Activated CD8-positive, alpha-beta memory T cell treated with anti-CD3 and anti-CD28 coated beads for 24 hours (primary cell): Measurements from ENCODE around the gene RUFY1.
"Not testable (repeated sequence)": the region's sequence is repeated elsewhere in the genome, so short reads cannot be mapped to it uniquely, and the experiment has no call there.

ENCODE experiments used
- DNase-seq: peaks from one replicate; pipeline ENCODE4 v3.0.0-alpha.2; 2020

The RUFY1 gene

GRCh38 chr5:179550511-179551342 lies at the start of gene RUFY1:
TSS of gene RUFY1 (plus strand) at chr5:179550554. CDS start at chr5:179550570, 16 bp downstream.
- DNase-seq: peak; percentile 94

- DNase-seq: not testable (repeated sequence)
These were observed 48.4 kb upstream of the RUFY1 start for GRCh38 chr5:179501997-179502396.

DNA sequence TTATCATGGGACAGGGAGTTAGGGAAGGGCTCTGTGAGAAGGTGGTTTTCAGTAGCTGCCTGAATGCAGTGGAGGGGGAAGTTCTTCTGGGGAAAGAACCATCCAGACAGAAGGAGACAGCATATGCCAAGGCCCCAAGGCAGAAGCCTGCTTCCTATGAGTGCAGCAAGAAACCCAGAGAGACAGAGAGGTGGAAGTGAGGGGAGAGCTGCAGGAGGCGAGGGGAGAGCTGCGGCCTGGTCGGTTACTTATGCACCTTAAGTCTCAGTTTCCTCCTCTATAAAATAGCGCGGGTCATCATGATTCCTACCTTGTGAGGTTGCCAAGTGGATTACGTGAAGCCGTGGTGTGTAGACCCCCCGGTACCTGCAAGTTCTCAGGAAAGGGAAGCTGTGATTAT lies 47.9 kb upstream of the RUFY1 start:
- not testable (repeated sequence) for DNase-seq

DNA sequence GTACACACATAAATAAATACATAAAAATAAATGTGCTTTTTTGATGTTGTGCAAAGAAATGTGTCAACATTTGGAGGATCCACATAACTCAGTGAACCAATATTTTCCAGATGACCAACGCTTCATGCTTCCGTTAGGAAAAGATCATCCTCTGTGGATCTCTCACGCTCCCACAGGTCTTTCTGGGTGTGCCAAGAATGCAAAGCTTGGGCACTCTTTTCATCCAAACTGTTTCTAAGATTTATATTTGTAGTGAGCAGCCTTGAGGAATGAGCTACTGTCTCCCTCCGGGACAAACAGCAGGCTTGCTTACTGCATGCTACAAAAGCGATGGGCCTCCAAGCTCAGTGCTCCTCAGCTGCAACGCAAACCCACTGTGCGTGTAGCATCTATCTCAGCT lies 46.2 kb upstream of the RUFY1 start:
- DNase-seq: no peak

GRCh38 chr5:179504600-179505396 lies 45.6 kb upstream of the RUFY1 start:
- no peak for DNase-seq

DNA sequence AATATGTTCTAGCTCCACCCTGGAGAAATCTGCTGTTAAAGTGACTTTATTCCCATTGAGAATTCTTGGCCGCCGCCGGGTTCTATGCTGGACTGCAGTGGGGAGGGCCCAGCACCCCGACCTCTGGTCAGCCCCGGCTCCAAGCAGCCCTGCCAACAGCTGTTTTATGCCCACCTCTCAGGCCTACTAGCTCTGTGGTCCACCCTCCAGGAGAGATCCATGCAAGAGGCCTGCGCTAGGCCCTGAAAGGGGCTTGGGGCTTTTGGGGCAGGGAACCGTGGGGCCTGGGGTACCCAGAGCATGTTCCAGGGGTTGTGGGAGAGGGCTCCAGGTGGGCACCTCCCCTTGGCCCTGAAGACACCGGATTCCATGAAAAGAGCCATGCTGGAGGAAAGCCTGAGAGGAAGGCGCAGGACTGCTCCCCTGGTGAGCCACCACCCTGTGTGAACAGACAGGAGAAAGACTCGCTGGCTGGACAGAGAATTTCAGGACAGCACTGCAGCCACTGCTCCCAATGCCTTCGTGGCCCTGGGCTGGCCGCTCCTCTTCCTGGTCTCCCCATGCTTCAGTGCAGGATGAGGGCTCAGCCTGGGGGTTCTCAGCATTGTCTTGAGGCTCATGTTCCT lies 44.6 kb upstream of the RUFY1 start:
- no peak for DNase-seq

DNA sequence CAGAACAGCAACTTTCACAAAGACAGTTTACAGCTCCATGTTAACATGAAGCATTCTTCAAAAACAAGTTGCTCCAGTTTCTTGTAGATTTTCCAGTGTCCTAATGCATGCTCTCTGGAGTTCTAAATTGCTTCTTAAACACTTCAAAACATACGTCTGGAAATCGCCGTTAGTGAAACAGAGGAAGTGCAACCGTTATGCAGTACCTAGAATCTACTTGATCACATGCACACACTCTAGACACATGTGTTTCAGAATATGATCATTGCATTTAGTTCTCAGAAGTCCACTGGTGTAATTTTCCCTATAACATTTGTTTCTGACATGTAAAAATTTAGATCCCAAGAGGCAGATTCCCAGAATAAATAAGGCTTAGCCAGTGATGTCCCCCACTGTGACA lies 41.1 kb upstream of the RUFY1 start:
- no peak for DNase-seq

DNA sequence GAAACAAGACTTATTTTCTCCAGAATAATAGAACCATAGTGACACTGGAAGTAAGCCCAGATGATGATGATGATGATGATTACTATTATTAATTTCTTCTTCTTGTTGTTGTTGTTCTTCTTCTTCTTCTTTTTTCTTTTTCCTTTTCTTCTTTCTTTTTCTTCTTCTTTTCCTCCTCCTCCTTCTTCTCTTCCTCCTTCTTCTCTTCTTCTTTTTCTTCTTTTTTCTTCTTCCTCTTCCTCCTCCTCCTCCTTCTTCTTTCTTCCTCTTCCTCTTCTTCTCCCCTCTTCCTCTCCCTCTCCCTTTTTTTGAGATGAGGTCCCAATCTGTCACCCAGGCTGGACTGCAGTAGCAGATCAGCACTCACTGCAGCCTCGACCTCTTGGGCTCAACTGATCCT lies 40.5 kb upstream of the RUFY1 start:
- DNase-seq: no peak

- DNase-seq: no peak
These were observed 37.8 kb upstream of the RUFY1 start for GRCh38 chr5:179512452-179513000.

DNA sequence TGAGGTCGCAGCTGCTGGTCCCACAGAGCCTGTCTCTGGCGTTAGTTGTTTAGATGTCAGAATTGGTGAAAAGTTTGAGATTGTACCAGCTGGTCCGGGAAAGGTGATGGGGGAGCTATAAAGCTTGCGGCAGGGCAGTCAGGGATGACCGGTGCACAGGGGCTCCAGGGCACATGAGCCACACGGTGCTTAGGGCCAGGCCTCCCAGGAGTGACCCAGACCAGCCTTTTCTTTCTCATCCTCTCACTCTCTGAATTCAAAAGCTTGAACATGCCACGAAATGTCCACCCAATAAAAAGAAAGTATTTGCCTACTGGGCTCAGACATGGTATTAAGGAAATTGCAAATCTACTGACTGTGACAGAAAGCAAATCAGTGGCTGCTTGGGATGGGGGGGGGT lies 34.9 kb upstream of the RUFY1 start:
- not testable (repeated sequence) for DNase-seq

DNA sequence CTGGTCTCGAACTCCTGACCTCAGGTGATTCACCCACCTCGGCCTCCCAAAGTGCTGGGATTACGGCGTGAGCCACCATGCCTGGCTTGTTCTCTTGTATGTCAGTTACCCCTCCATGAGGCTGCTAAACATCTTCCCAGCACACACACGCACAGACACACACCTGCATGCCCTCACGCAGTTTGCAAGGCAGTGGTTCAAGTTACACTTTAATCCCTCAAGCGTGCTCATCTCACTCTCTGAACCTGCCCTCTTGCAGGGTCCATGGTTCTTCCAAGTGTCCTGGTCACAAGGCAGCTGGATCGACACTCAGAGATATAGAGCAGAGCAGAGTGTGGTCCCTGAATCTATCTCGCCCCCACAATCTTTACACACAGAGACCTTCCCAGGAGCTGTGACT lies 34.1 kb upstream of the RUFY1 start:
- DNase-seq: no peak

DNA sequence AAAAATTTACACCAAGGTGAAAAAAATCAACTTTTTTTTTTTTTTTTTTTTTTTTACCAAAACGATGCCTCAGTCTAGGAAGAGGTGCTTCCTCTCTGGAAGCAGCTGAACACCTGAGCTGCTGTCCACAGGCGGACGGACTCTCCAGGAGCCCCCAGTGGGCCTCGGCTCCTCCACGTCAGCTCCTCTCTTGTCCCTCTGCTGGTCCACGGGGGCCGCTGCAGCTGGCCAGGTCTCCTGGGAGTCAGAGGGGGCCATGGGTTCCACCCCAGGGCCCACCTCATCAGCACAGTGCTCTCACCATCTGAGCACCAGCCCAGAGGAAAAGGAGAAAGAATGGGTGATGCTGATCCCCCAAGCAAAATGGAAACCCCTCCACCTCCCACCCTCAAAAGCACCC lies 32.6 kb upstream of the RUFY1 start:
- not testable (repeated sequence) for DNase-seq

DNA sequence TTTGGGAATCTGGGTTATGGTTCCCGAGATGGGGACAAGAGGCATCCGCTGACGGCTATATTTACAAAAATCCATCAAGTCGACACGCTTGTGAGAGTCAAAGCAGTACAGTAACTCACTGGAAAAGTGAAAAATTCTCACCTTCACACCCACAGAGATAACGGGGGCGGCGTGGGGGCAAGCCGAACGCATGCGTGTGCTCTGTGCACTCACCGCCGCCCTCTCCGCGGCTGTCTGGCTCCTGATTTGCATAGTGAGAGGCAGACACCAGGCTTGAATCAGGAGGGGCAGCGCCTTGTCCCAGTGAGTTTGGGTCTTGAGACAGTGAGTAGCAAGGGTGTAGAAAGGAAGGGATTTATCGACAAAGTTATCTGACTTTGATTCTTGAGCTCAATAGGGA lies 32.0 kb upstream of the RUFY1 start:
- DNase-seq: not testable (repeated sequence)

GRCh38 chr5:179519416-179520070 lies 30.8 kb upstream of the RUFY1 start:
- DNase-seq: not testable (repeated sequence)

GRCh38 chr5:179522107-179522506 lies 28.2 kb upstream of the RUFY1 start:
- DNase-seq: not testable (repeated sequence)

DNA sequence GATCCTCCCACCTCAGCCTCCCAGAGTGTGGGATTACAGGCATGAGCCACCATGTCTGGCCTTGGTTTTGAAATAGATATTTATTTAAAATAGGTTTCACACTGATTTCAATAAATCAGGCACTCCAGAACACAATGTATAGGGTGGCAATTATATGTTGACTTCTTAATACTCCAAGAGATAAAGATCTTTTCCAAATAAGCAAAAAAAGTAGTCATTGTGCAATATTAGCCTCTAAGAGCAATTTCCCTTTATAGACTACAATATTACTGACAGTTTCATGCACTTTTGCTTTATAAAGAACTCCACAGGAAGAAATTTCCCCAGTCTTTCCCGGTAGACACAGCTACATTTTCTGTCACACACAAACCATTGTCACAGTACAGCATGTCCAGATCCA lies 23.4 kb upstream of the RUFY1 start:
- DNase-seq: no peak

- DNase-seq: peak; percentile 88
These were observed 20.0 kb upstream of the RUFY1 start for GRCh38 chr5:179530069-179530998.

DNA sequence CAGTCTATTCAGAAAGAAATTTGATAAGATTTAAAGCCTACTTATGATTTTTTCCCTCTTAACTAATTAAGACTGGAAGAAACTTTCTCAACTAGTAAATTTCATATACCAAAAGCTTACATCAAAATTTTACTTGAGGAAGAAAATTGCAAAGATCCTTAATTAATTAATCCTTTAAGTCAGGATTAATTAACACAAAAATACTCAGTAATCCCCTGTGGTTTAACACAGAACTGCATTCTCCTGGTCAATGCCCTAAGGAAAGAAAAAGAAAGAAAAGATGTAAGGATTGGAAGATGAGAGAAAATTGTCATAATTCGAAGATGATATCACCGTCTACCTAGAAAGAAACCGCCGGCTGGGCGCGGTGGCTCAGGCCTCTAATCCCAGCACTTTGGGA lies 17.3 kb upstream of the RUFY1 start:
- DNase-seq: no peak

DNA sequence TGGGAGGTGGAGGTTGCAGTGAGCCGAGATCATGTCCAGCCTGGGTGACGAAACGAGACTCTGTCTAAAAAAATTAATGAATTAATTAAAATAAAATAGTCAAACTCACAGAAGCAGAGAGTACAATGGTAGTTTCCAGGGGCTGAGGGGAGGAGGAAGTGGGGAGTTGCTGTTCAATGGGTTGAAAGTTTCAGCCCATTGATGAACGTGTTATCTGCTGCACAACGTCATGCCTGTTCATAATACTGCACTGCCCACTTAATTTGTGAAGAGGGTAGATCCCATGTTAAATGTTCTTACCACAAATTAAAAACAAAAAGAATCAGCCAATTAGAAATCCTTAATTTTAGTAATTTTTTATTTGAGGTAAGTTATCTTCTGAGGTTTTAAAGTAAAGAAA lies 16.4 kb upstream of the RUFY1 start:
- no peak for DNase-seq

GRCh38 chr5:179534431-179534830 lies 15.9 kb upstream of the RUFY1 start:
- no peak for DNase-seq

DNA sequence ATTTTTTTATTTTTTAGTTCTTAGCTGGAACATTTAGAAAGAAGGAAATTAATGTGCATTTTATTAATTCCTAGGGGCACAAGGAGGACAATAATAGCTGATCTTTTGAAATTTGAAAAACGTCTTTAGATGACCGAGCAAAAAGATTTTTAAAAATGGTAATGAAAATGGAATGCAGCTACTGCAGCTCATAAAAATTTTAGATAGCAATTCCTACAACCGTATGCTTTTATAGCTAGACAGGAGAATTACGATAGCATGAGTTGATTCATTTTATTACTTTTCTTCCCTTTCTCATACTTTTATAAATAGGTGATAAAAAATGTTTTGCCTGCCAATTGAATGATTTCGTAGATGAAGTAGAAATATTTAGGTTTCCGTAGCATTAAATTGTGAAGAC lies 13.7 kb upstream of the RUFY1 start:
- DNase-seq: no peak

DNA sequence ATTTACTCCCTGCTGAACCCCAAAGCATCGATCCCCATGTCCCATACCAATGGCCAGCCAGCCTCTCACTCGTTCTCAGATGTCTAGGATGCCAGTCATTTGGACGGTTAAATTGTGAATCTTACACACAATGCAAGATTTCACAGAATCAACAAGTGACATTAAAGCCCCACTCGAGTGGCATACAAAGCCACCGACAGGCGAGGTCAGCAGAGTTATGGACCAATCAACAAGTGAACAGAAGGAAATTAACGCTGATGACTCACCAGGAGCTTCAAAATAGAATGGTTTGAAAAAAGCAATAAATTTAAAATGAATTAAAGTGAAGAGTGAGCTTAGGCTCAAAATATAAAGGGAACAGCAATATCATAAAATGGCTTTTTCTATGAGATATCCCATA lies 8.2 kb upstream of the RUFY1 start:
- DNase-seq: no peak
